DMS153 treated with DMSO at 0.1 percent for 48 hours (cell line): ENCODE results near the gene LRRC9.
"Not testable (repeated sequence)": the region's sequence is repeated elsewhere in the genome, so short reads cannot be mapped to it uniquely, and the experiment has no call there.

Experiments used
- DNase-seq: peaks from one replicate; lab custom pipeline; 2025; ENCODE audit not compliant: unreplicated experiment; lab: John Stamatoyannopoulos, UW

LRRC9 gene

GRCh38 chr14:59919570-59920377 is at the start of gene LRRC9:
LRRC9 (plus strand) TSS chr14:59920144.
- DNase-seq: peak; percentile 59

GRCh38 chr14:59870277-59871165 is 49.4 kb upstream of the LRRC9 start, which contains the start of gene RTN1:
RTN1 (minus strand) TSS chr14:59870776; CDS start chr14:59870630, 146 bp downstream.
- peak; percentile 60 for DNase-seq

GRCh38 chr14:59871166-59871495 is 48.8 kb upstream of the LRRC9 start:
- no peak for DNase-seq

GRCh38 chr14:59882957-59883356 is 37.0 kb upstream of the LRRC9 start:
- no peak for DNase-seq

DNA sequence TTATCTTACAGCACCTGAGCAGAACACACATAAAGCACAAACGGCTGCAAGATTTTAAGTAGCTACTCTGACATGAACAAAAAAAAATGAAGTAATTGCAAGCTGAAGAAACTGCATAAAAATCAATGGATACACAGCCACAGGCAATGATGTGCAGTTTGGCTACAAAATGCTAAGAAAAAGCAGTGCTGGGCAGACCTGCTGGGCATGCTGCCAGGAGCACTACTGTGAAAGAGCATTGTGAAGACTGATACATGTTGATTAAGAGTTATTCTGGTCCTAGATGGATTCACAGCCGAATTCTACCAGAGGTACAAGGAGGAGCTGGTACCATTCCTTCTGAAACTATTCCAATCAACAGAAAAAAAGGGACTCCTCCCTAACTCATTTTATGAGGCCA is 29.3 kb upstream of the LRRC9 start:
- no peak for DNase-seq

DNA sequence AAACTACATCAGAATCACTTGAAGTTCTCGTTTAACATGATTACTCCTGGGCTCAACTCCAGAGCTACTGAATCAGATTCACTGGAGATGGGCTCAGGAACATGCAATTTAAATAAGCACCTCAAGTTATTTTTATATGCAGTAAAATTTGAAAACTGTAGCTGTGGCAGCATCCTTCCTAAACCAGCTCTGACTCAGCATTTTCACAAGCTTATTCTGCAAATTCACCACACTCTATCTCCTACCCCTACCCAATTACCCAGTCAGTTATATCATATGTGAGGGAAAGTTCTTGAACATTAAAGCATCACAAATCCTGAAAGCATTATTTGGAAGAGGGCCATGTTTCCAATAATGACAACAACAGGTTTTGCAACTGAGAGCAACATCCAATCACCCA is 24.2 kb upstream of the LRRC9 start:
- DNase-seq: no peak

GRCh38 chr14:59897757-59898383 is 22.1 kb upstream of the LRRC9 start:
- DNase-seq: peak; percentile 11

GRCh38 chr14:59900556-59900955 is 19.4 kb upstream of the LRRC9 start:
- no peak for DNase-seq

GRCh38 chr14:59904184-59904583 is 15.8 kb upstream of the LRRC9 start:
- DNase-seq: no peak

DNA sequence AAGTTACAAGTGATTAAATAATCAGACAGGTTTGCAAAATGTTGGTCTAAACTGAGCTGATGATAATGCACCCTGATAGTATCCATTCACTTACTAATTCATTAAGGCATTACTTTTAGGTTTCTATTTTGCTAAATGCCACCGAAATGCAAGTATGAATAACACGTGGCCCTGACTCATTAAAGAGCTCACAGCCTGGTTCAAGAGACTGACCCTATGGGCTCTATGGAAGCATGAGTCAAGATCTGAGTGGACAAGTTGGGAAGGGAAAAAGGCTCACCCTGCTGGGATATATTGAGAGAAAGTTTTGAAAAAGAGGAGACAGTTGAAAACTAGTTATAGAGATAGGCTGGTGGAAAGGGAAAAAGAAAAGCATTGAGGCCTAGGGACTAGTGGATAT is 14.8 kb upstream of the LRRC9 start:
- DNase-seq: no peak

DNA sequence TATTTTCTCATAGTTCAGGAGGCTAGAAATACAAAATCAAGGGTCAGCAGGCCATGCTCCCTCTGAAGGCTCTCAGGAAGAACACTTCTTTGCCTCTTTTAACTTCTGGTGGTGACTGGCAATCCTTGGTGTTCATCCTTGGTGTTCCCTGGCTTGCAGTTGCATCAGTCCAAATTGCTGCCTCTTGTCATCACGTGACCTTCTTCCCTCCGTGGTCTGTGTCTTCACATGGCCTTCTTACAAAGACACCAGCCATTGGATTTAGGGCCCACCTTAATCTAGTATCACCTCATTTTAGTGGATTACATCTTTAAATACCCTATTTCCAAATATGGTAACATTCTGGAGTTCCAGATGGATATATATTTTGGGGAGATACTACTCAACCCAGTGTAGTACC is 7.5 kb upstream of the LRRC9 start:
- DNase-seq: no peak

DNA sequence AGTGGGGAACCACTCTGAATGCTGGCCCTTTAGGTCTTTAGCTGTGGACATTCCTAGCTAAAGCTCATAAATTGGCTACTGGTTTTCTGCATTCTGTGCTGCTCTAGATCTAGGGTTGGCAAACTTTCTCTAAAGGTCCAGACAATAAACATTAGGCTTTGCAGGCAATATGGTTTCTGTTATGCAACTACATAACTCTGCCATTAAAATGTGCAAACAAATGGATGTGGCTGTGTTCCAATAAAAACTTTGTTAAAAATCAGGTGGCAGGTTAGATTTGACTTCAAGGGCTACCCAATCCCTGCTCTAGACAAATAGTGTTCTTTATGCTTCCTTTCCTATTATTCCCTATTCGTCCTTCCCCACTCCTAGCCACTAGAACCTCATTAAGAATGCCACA is 6.8 kb upstream of the LRRC9 start:
- no peak for DNase-seq

DNA sequence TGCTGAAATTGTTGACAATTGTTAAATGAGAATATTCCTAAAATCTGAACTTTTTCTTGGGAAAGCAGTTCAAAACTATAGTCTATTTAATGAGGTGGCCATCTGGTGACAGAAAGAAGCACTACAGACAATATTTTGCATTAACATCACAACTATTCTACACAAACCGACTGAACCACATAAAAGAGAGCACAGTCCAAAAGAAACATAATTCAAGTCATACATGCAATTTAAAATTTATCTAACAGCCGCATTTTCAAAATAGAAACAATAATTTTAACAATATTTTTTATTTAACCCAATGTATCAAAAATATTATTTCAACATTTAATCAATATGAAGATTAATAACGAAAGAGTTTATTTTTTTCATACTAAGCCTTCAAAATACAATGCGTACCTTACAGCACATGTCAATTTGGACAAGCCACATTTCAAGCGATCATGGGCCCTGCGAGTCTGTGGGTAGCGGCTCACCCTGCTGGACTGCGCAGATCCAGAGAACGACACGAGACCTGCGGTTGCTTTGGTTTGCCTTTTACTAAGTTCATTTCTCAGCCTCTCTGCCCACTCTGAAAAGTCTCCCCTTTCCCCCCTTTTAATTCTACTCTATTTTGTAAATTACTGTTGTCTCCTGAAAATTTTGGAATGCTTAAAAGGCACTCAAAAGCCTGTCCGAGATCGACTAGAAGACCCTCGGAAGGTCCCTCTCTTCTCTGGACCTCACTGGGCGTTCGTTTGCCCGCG is 947 bp upstream of the LRRC9 start:
- peak; percentile 59 for DNase-seq

DNA sequence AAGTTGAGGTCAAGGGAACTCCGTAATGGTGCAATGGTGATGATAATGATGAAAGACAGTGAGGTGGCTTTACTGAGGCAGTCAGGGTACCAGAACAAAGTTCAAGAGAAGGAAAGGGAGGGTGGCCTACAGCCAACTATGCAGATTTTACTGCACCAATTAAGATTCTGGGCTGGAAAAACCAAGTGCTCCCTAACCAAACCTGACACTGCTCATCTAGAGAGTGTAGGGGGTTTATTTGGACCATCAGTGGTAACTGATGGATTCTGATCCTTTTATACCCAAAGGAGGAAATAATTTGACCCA is 387 bp downstream of the LRRC9 start:
- DNase-seq: no peak

- no peak for DNase-seq
These were observed 5.9 kb downstream of the LRRC9 start for GRCh38 chr14:59925797-59926196.

DNA sequence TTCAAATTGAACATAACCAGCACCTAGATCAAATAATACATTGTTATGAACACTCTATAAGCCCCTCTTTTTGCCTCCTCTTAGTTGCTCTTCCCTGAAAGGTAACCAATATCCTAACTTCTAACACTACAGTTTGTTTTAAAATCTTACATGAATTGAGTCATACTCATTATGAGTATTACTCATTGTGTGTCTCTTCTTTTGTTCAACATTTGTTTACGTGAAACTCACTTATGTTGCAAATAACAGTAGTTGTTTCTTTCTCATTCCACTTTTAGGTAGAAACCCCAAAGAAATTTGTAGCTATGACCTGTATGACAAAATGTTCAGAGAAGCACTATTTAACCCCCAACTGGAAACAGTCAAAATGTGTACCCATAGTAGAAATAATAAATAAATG is 6.6 kb downstream of the LRRC9 start:
- no peak for DNase-seq

- DNase-seq: no peak
These were observed 11.3 kb downstream of the LRRC9 start for GRCh38 chr14:59931237-59931636.

GRCh38 chr14:59936145-59936544 is 16.2 kb downstream of the LRRC9 start:
- no peak for DNase-seq

DNA sequence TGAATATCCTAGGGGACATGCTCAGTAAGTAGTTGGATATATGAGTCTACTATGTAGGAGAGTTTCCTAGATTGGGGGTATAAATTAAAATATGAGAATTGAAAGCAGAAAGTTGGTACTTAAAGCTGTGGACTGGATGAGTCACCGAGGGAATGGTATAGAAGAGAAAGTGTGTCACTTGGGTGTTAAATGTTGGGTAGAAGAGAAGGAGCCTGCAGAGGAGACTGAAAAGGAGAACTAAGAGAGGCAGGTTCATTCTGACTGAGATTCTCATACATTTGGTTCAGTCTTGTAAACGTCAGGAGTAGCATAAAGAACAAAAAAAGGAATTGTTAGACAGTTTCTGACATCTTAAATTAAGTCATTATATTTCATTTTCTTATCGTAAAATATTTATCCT is 19.9 kb downstream of the LRRC9 start:
- no peak for DNase-seq

DNA sequence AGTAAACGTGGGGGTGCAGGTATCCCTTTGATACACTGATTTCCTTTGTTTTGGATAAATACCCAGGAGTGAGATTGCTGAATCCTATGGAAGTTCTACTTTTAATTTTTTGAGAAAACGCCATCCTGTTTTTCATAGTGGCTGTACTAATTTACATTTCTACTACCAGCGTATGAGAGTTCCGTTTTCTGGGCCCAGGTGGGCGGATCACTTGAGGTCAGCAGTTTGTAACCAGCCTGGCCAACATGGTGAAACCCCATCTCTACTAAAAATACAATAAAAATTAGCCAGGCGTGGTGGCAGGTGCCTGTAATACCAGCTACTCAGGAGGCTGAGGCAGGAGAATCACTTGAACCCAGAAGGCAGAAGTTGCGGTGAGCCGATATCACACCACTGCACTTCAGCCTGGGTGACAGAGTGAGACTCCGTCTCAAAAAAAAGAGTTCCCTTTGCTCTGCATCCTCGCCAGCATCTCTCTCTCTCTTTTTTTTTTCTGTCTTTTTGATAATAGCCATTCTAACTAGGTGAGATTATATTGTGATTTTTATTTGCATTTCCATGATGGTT is 22.4 kb downstream of the LRRC9 start:
- not testable (repeated sequence) for DNase-seq

DNA sequence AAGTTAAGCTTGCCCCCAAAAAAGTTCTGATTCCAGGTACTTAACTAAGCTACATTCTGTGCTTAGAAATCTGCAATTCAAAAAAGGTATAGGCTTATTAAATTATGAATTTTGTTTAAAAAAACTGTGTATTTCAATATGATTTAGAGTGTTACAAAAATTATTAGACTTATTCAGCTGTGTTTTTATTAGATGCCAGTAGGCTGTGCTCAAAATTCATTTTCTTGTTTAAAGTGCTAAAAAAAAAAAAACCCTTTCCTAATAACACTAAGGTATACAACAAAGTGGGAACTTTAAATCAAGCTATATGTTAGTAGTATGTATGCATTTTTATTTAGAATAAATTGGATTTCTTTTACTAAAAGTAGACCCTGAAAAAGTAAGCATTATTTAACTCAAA is 25.0 kb downstream of the LRRC9 start:
- no peak for DNase-seq
